HepG2 (cell line): ENCODE results near the gene TEX19. TPM values are rescaled to one million over a fixed set of nuclear protein-coding genes. Genes with fewer than 3 reads are reported as not detected.

Experiments
- ATAC-seq: fragments of 200-7000 bp; cut with Tn5 transposase; 3 replicates; pipeline ENCODE4 v1.9.1; 2020; ENCODE audit warnings: mild to moderate bottlenecking, moderate library complexity
- BruUV-seq: library from RNA; stranded (reverse); fragments of 400-500 nt; replicated peaks from 2 replicates; lab custom pipeline; 2021; lab: Mats Ljungman, UMichigan
- CTCF ChIA-PET: fragments of 300-600 bp; formaldehyde crosslinking; extraction: SDS; loops from one replicate; lab custom pipeline; 2021; ENCODE audit warnings: low total read pairs, inconsistent platforms, low intra/inter-chr PET ratio; lab: Yijun Ruan, JAX
- POLR2A ChIA-PET: fragments of 350-600 bp; sonication (Branson Sonifier 250); formaldehyde crosslinking; loops from one replicate; lab custom pipeline; 2020; ENCODE audit warnings: antibody characterized with exemption, inconsistent platforms; lab: Yijun Ruan, JAX
- DNase-seq: peaks from one replicate; pipeline ENCODE4 v3.0.0-alpha.2; 2015; ENCODE audit warnings: low spot score
- FAIRE-seq: peaks from 3 replicates; lab custom pipeline; 2011; peaks lifted over from hg19 to GRCh38; lab: Jason Lieb, UNC
- H2AFZ ChIP-seq: one replicate; pipeline ENCODE4 v1.6.1; 2011; ENCODE audit warnings: low read length, inconsistent platforms
- H3K27ac ChIP-seq: fragments of 300-600 bp; 3 replicates; pipeline ENCODE4 v1.8.0; 2011; ENCODE audit warnings: mixed run types, mild to moderate bottlenecking, mixed read lengths, low read length, inconsistent platforms; ENCODE audit not compliant: insufficient read depth; ENCODE audit errors: extremely low read length
- H3K27me3 ChIP-seq, 2 experiments: fragments of 200-600 bp in 1 of 2; 2 replicates in 1 of 2; 3 replicates in 1 of 2; pipeline versions ENCODE4 v1.6.0 to v1.8.0; 2011; ENCODE audit warnings: low read length in 2 of 2, mild to moderate bottlenecking in 2 of 2, moderate library complexity in 2 of 2, inconsistent platforms in 1 of 2; ENCODE audit not compliant: insufficient read depth in 2 of 2, control insufficient read depth in 1 of 2
- H3K36me3 ChIP-seq, 2 experiments: fragments of 200-600 bp in 1 of 2; replicated peaks in 1 of 2; 2 replicates in 1 of 2; 3 replicates in 1 of 2; pipeline versions ENCODE4 v1.5.1 to v1.8.0; 2011; ENCODE audit warnings: low read length in 2 of 2, inconsistent platforms in 1 of 2; ENCODE audit not compliant: insufficient read depth in 2 of 2, control insufficient read depth in 1 of 2
- H3K4me1 ChIP-seq: 2 replicates; pipeline ENCODE4 v1.5.1; 2012; ENCODE audit warnings: low read length, inconsistent platforms; ENCODE audit not compliant: insufficient read depth
- H3K4me2 ChIP-seq: 2 replicates; pipeline ENCODE4 v1.6.0; 2011; ENCODE audit warnings: low read depth, low read length, inconsistent platforms
- H3K4me3 ChIP-seq, 3 experiments: fragments of 200-600 bp in 1 of 3; sonication (generic), shearing (Covaris generic) in 1 of 3; replicated peaks in 1 of 3; 2 replicates each; pipeline ENCODE4 v1.5.1; 2011 to 2016; ENCODE audit warnings: low read length in 3 of 3, inconsistent platforms in 2 of 3, low read depth in 2 of 3, mild to moderate bottlenecking in 2 of 3, control low read depth in 1 of 3, mixed read lengths in 1 of 3; ENCODE audit not compliant: insufficient read depth in 1 of 3
- H3K79me2 ChIP-seq: one replicate; pipeline ENCODE4 v1.6.1; 2011; ENCODE audit warnings: low read length, inconsistent platforms; ENCODE audit not compliant: insufficient read depth
- H3K9ac ChIP-seq: 2 replicates; pipeline ENCODE4 v1.6.0; 2011; ENCODE audit warnings: mild to moderate bottlenecking, low read depth, low read length, inconsistent platforms; ENCODE audit not compliant: insufficient read depth
- H3K9me3 ChIP-seq: 2 replicates; pipeline ENCODE4 v1.5.1; 2012; ENCODE audit warnings: mild to moderate bottlenecking, low read length
- H4K20me1 ChIP-seq: 2 replicates; pipeline ENCODE4 v1.6.0; 2011; ENCODE audit warnings: inconsistent platforms, mild to moderate bottlenecking, low read length, moderate library complexity; ENCODE audit not compliant: insufficient read depth
- GATAD1 ChIP-seq: IDR thresholded peaks from 2 replicates; pipeline ENCODE4 v1.6.1; 2016; ENCODE audit warnings: missing genetic modification reagents, missing compliant biosample characterization
- KLF9 ChIP-seq: IDR thresholded peaks from 2 replicates; pipeline ENCODE4 v1.6.1; 2016; ENCODE audit warnings: low read depth
- MED8 ChIP-seq: sonication (generic); formaldehyde crosslinking; IDR thresholded peaks from 2 replicates; pipeline ENCODE4 v1.8.1; 2023; ENCODE audit warnings: mild to moderate bottlenecking, missing genetic modification reagents; ENCODE audit not compliant: insufficient replicate concordance
- SMC3 ChIP-seq: IDR thresholded peaks from 2 replicates; pipeline ENCODE4 v1.6.1; 2011; ENCODE audit warnings: low read length, improper control_type of control experiment
- THYN1 ChIP-seq: sonication (generic); formaldehyde crosslinking; IDR thresholded peaks from 2 replicates; pipeline ENCODE4 v1.8.1; 2023; ENCODE audit warnings: low read depth, mild to moderate bottlenecking, moderate library complexity, missing genetic modification reagents, borderline replicate concordance
- TOE1 ChIP-seq: sonication (generic); formaldehyde crosslinking; IDR thresholded peaks from 2 replicates; pipeline ENCODE4 v1.4.0; 2020; ENCODE audit warnings: mild to moderate bottlenecking, missing genetic modification reagents
- ZNF121 ChIP-seq: sonication (generic); formaldehyde crosslinking; IDR thresholded peaks from 2 replicates; pipeline ENCODE4 v1.5.0; 2020; ENCODE audit warnings: mild to moderate bottlenecking, missing genetic modification reagents
- ZNF30 ChIP-seq: sonication (generic); formaldehyde crosslinking; IDR thresholded peaks from 2 replicates; pipeline ENCODE4 v1.5.0; 2020; ENCODE audit warnings: mild to moderate bottlenecking, missing genetic modification reagents
- ZNF564 ChIP-seq: sonication (generic); formaldehyde crosslinking; IDR thresholded peaks from 2 replicates; pipeline ENCODE4 v1.8.1; 2023; ENCODE audit warnings: mild to moderate bottlenecking, missing genetic modification reagents
- ZNF761 ChIP-seq: sonication (generic); formaldehyde crosslinking; conservative IDR thresholded peaks from 2 replicates; pipeline ENCODE4 v1.4.0; 2020; ENCODE audit warnings: mild to moderate bottlenecking, missing genetic modification reagents
- WGBS: methylation state at CpG from one replicate; pipeline ENCODE4 v1.1.6; 2017; ENCODE audit warnings: low lambda C conversion rate; 5-methylcytosine and 5-hydroxymethylcytosine counted together
- in situ Hi-C: cut with HindIII; loops from 2 replicates; pipeline ENCODE4 v1.10.0; 2017; ENCODE audit warnings: low pct_unique_long_range_greater_than_20kb; ENCODE audit not compliant: extremely low pct_ligation_motif_present
- intact Hi-C: fragments of 100-400 bp; cut with micrococcal nuclease; formaldehyde crosslinking; loops from one replicate; pipeline ENCODE4 v1.10.0; 2022; ENCODE audit not compliant: unreplicated experiment
- polyA plus RNA-seq, 8 experiments: library from polyadenylated mRNA; depleted of rRNA in 3 of 8; stranded (reverse) in 7 of 8; unstranded in 1 of 8; fragments of >200 nt; fragmentation: Illumina TruSeq in 4 of 8; extraction: Trizol in 4 of 8; gene quantifications; 2 replicates each; pipeline versions ENCODE4 v1.2.1 to v1.2.3, GENCODE V29; 2011 to 2016; ENCODE audit warnings: low read depth in 4 of 8, missing spikeins in 1 of 8, mixed read lengths in 1 of 8; ENCODE audit not compliant: insufficient read depth in 1 of 8
- total RNA-seq, 5 experiments: library from RNA; depleted of rRNA; stranded (reverse); fragments of >200 nt; fragmentation: Illumina TruSeq; extraction: Trizol; gene quantifications; 2 replicates each; pipeline ENCODE4 v1.2.3, GENCODE V29; 2016; ENCODE audit warnings: low read depth in 1 of 5
- TF ChIP-seq, protein P1 (sequence below): sonication (generic); formaldehyde crosslinking; IDR thresholded peaks from 2 replicates; pipeline ENCODE4 v1.4.0; 2020; ENCODE audit warnings: missing genetic modification reagents
- TF ChIP-seq, protein P2 (sequence below): sonication (generic); formaldehyde crosslinking; IDR thresholded peaks from 2 replicates; pipeline ENCODE4 v1.5.1; 2020; ENCODE audit warnings: missing genetic modification reagents, mild to moderate bottlenecking, borderline replicate concordance

The TEX19 gene
- total and polyA plus RNA-seq, 2 of the 13 experiments (the other 11 are each of a cell fraction or from before 2014, with no cell fraction given), result 1.3 to 6.0 TPM

GRCh38 chr17:82406131-82406671, 47.2 kb downstream of the TEX19 start:
- ChIA-PET POLR2A (interaction anchor here (0.6 kb wide), 1 partner anchor 112 kb away, joined by 4 read pairs; no protein-coding TSS in a partner anchor), CTCF (no interaction called here)
- Histone ChIP-seq H3K9ac (no peak overlapping the region), H3K27ac (no peak overlapping the region), H3K27me3 (no peaks in the 10 kb centered on the region), H3K9me3 (no peaks in the 10 kb centered on the region), H2AFZ (no peak overlapping the region), H4K20me1 (no peaks in the 10 kb centered on the region), H3K4me3 (no peak overlapping the region), H3K36me3 (peaks cover 17% of the 10 kb centered on the region in 2 experiments; a peak in 4 of 5 replicates), H3K4me2 (no peak overlapping the region), H3K79me2 (no peaks in the 10 kb centered on the region), H3K4me1 (peaks cover 23% of the 10 kb centered on the region)
- DNase-seq (no peak), FAIRE-seq (no peak), ATAC-seq (no peak)
- in situ Hi-C loops (no loop called here), intact Hi-C loops (no loop called here)
- 96% methylated on average over 14 of the region's 14 CpGs for WGBS
- no TSS peak for BruUV-seq
- TF ChIP-seq ZNF761 (CRISPR knock-in tag) (no peak), ZNF30 (CRISPR knock-in tag) (no peak), ZNF121 (CRISPR knock-in tag) (no peak), SMC3 (no peak), KLF9 (CRISPR knock-in tag) (no peak), ZNF564 (CRISPR knock-in tag) (no peak), TOE1 (CRISPR knock-in tag) (no peak), MED8 (CRISPR knock-in tag) (no peak), THYN1 (CRISPR knock-in tag) (no peak), GATAD1 (no peak)
- TF ChIP-seq, protein P1, sequence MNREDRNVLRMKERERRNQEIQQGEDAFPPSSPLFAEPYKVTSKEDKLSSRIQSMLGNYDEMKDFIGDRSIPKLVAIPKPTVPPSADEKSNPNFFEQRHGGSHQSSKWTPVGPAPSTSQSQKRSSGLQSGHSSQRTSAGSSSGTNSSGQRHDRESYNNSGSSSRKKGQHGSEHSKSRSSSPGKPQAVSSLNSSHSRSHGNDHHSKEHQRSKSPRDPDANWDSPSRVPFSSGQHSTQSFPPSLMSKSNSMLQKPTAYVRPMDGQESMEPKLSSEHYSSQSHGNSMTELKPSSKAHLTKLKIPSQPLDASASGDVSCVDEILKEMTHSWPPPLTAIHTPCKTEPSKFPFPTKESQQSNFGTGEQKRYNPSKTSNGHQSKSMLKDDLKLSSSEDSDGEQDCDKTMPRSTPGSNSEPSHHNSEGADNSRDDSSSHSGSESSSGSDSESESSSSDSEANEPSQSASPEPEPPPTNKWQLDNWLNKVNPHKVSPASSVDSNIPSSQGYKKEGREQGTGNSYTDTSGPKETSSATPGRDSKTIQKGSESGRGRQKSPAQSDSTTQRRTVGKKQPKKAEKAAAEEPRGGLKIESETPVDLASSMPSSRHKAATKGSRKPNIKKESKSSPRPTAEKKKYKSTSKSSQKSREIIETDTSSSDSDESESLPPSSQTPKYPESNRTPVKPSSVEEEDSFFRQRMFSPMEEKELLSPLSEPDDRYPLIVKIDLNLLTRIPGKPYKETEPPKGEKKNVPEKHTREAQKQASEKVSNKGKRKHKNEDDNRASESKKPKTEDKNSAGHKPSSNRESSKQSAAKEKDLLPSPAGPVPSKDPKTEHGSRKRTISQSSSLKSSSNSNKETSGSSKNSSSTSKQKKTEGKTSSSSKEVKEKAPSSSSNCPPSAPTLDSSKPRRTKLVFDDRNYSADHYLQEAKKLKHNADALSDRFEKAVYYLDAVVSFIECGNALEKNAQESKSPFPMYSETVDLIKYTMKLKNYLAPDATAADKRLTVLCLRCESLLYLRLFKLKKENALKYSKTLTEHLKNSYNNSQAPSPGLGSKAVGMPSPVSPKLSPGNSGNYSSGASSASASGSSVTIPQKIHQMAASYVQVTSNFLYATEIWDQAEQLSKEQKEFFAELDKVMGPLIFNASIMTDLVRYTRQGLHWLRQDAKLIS (CRISPR knock-in tag), result no peak
- TF ChIP-seq, protein P2, sequence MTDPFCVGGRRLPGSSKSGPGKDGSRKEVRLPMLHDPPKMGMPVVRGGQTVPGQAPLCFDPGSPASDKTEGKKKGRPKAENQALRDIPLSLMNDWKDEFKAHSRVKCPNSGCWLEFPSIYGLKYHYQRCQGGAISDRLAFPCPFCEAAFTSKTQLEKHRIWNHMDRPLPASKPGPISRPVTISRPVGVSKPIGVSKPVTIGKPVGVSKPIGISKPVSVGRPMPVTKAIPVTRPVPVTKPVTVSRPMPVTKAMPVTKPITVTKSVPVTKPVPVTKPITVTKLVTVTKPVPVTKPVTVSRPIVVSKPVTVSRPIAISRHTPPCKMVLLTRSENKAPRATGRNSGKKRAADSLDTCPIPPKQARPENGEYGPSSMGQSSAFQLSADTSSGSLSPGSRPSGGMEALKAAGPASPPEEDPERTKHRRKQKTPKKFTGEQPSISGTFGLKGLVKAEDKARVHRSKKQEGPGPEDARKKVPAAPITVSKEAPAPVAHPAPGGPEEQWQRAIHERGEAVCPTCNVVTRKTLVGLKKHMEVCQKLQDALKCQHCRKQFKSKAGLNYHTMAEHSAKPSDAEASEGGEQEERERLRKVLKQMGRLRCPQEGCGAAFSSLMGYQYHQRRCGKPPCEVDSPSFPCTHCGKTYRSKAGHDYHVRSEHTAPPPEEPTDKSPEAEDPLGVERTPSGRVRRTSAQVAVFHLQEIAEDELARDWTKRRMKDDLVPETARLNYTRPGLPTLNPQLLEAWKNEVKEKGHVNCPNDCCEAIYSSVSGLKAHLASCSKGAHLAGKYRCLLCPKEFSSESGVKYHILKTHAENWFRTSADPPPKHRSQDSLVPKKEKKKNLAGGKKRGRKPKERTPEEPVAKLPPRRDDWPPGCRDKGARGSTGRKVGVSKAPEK (CRISPR knock-in tag), result no peak
